ENCODE results near the gene RASGRP1.

RASGRP1 gene

GRCh38 chr15:38506997-38507396, 57.6 kb downstream of the RASGRP1 start:
- no peak for DNase-seq (ENCODE audit: low read depth in 1 of 2, low spot score in 1 of 2)
- in situ Hi-C loops (cut with HindIII; ENCODE audit: low pct_unique_long_range_greater_than_20kb, low sequenced_read_pairs), result no loop called here
- TF ChIP-seq JUND (IDR thresholded peaks at IDR 0.05; ENCODE audit: low read depth), result no peak

- no peak for TF ChIP-seq JUND (IDR thresholded peaks at IDR 0.05; ENCODE audit: low read depth)
- in situ Hi-C loops (cut with HindIII; ENCODE audit: low pct_unique_long_range_greater_than_20kb, low sequenced_read_pairs), result no loop called here
- no peak for DNase-seq (ENCODE audit: low read depth in 1 of 2, low spot score in 1 of 2)
Measured at GRCh38 chr15:38504680-38505467, 59.7 kb downstream of the RASGRP1 start.

DNA sequence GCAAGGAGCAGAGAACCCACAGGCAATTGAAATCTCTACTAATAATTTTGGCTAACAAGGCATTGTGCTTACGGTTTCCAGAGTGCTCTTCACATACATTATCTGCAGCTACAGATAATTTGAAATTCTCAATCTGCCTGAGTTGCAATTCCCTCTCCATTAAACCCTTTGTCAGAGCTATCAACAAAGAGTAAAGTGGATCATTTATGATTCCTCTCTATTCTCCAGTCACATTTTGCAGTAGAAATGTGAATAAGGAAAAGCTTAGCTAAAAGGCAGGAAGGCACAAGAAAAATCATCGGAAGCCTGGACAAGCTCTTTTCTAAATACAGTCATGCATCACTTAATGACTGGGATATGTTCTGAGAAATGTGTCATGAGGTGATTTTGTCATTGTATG, 61.1 kb downstream of the RASGRP1 start:
- no peak for TF ChIP-seq JUND (IDR thresholded peaks at IDR 0.05; ENCODE audit: low read depth)
- DNase-seq (ENCODE audit: low read depth in 1 of 2, low spot score in 1 of 2), result no peak
- in situ Hi-C loops (cut with HindIII; ENCODE audit: low pct_unique_long_range_greater_than_20kb, low sequenced_read_pairs), result no loop called here

- in situ Hi-C loops (cut with HindIII; ENCODE audit: low pct_unique_long_range_greater_than_20kb, low sequenced_read_pairs), result no loop called here
- DNase-seq (ENCODE audit: low read depth in 1 of 2, low spot score in 1 of 2), result no peak
Measured at GRCh38 chr15:38499651-38500050, 65.0 kb downstream of the RASGRP1 start.

DNA sequence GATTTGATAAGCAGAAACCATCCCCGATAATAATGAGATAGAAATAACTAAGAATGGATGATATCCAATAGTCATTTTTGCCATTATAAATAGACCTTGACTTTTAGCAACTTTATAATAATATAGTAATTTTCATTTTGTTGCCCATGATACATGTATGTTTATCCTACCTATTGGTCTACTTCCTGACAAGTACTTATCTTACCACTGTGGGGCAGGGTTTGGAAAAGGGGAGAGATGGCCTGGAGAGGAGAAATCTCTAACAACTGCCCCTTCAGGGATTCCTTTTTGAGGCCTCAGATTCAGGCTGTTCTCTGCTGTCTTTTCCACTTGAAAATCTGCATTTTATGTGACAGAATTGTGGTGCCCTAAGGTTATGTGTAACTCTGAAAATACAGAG, 68.5 kb downstream of the RASGRP1 start:
- TF ChIP-seq JUND (IDR thresholded peaks at IDR 0.05; ENCODE audit: low read depth), result no peak
- in situ Hi-C loops (cut with HindIII; ENCODE audit: low pct_unique_long_range_greater_than_20kb, low sequenced_read_pairs), result no loop called here
- DNase-seq (ENCODE audit: low read depth in 1 of 2, low spot score in 1 of 2), result no peak

More at GRCh38 chr15:38499651-38500050, 65.0 kb downstream of the RASGRP1 start:
- TF ChIP-seq JUND (IDR thresholded peaks at IDR 0.05; ENCODE audit: low read depth), result no peak

DNA sequence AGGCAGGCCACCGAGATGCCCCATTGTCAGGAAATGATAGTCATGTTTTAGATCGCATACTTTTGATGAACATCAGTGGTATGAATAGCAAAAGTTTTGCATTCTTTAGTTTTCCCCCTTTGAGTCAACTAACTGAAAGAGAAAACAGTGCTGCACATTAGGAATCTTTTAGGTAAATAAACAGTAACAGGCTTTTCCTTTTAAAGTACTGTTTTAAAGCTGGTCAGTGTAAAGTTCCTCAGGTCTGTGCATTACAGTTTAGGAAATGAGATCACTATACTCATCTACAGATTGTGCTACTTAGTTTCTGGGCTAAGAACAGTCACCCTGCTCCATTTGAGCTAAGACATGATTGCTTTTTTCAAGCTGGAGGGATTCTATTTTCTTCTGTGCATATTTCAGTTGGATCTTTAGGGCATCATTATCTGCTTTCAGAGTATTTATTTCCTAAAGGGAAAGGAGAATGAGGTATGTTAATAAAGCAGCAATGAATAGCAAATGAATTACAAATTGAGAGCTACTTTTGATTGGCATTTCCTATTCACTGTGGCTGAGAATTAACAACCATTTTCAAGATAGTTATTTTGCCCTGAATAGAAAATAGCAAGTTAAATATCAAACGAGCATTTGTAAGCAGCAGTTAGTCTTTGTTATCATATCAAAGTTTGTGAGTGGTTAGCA, 74.2 kb downstream of the RASGRP1 start:
- DNase-seq (ENCODE audit: low read depth in 1 of 2, low spot score in 1 of 2), result no peak
- in situ Hi-C loops (cut with HindIII; ENCODE audit: low pct_unique_long_range_greater_than_20kb, low sequenced_read_pairs), result no loop called here
- no peak for TF ChIP-seq JUND (IDR thresholded peaks at IDR 0.05; ENCODE audit: low read depth)

DNA sequence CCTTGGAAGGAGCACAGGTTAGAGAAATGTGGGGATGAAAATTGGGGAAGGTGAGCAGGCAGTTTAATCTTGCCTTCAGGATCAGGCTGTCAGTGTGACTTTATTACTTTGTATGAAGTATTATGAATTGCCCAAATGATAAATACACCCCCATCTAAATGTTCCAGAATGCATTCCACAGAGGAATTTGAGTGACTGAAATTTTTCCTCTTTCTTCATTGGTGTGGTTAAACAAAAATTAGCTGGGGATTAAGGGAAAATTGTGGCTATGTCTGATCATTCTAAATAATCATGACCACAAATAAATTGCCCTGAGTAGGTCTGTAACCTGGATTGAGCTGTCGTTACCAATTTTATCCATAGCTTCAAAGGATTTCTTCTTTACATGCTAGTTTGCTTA, 77.2 kb downstream of the RASGRP1 start:
- in situ Hi-C loops (cut with HindIII; ENCODE audit: low pct_unique_long_range_greater_than_20kb, low sequenced_read_pairs), result no loop called here
- DNase-seq (ENCODE audit: low read depth in 1 of 2, low spot score in 1 of 2), result no peak
- no peak for TF ChIP-seq JUND (IDR thresholded peaks at IDR 0.05; ENCODE audit: low read depth)

DNA sequence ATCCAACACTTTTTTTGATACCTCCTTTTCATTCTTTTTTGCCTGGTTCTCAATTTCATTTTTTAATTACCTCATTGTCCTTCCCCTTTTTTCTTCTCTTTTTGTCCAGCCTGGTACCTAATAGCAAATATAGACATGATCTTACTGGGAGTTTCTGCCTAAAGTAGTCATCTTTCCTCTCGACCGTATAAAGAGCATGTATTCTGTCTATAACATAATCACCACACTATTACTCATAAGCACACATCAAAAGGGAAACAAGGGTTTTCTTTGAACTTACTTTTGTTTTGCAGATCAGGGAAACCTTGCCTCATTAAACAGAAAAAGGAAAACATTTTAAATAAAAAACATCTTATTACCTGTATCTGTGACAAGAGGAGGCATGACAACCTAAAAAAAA, 77.7 kb downstream of the RASGRP1 start:
- in situ Hi-C loops (cut with HindIII; ENCODE audit: low pct_unique_long_range_greater_than_20kb, low sequenced_read_pairs), result no loop called here
- TF ChIP-seq JUND (IDR thresholded peaks at IDR 0.05; ENCODE audit: low read depth), result no peak
- no peak for DNase-seq (ENCODE audit: low read depth in 1 of 2, low spot score in 1 of 2)

GRCh38 chr15:38482572-38482971, 82.0 kb downstream of the RASGRP1 start:
- in situ Hi-C loops (cut with HindIII; ENCODE audit: low pct_unique_long_range_greater_than_20kb, low sequenced_read_pairs), result no loop called here
- no peak for DNase-seq (ENCODE audit: low read depth in 1 of 2, low spot score in 1 of 2)
- TF ChIP-seq JUND (IDR thresholded peaks at IDR 0.05; ENCODE audit: low read depth), result no peak

DNA sequence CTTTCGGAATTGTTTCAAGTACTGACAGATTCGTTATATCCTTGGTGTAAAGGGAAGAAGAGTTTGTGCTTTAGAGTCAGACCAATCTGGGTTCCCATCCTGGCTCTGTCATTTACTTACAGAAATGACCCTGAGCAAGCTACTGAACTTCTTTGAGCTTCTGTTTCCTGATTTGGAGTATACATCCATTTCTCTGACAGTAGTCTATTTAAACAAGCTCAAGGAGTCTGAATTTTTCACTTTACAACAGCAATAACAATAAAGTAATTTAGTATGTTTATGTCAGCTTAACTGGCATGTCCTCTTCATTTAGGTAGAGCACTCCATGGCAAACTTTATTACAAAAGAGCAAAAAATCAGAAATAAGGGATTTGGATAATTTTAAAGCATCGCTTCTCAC, 82.9 kb downstream of the RASGRP1 start:
- DNase-seq (ENCODE audit: low read depth in 1 of 2, low spot score in 1 of 2), result no peak
- in situ Hi-C loops (cut with HindIII; ENCODE audit: low pct_unique_long_range_greater_than_20kb, low sequenced_read_pairs), result no loop called here
- TF ChIP-seq JUND (IDR thresholded peaks at IDR 0.05; ENCODE audit: low read depth), result no peak

GRCh38 chr15:38481113-38481512, 83.5 kb downstream of the RASGRP1 start:
- in situ Hi-C loops (cut with HindIII; ENCODE audit: low pct_unique_long_range_greater_than_20kb, low sequenced_read_pairs), result no loop called here
- no peak for DNase-seq (ENCODE audit: low read depth in 1 of 2, low spot score in 1 of 2)
- TF ChIP-seq JUND (IDR thresholded peaks at IDR 0.05; ENCODE audit: low read depth), result no peak

DNA sequence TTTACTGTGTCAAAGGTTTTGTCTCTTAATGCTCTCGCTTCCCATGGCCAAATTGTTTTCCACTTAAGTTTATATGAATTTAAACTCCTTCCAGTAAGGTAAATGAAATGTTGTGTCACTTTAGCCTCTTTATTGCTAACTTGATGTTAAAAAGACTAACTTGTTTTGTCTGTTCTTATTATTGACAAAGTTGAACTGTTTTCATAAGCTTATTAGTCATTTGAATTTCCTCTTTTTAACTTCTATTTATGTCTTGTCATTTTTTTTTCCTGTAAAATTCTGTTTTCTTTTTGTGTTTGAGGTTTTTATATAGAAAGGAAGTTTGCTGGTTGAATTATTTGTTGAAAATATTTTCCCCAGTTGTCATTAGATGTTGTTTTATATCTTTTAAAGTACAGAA, 84.9 kb downstream of the RASGRP1 start:
- DNase-seq (ENCODE audit: low read depth in 1 of 2, low spot score in 1 of 2), result no peak
- in situ Hi-C loops (cut with HindIII; ENCODE audit: low pct_unique_long_range_greater_than_20kb, low sequenced_read_pairs), result no loop called here
- no peak for TF ChIP-seq JUND (IDR thresholded peaks at IDR 0.05; ENCODE audit: low read depth)

DNA sequence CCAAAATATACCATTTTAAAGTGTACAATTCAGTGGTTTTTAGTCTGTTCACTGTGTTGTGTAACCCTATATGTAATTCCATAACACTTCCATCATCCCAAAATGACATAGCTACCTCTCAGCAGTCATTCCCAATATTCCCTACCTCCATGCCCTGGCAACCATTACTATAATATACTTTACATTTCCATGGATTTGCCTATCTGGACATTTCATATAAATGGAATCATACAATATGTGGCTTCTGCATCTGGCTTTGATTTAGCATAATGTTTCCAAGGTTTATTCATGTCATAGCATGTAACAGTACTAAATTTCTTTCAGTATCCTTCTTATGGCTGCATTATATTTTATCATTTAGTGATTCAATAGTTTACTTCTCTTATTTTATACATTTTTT, 85.3 kb downstream of the RASGRP1 start:
- DNase-seq (ENCODE audit: low read depth in 1 of 2, low spot score in 1 of 2), result no peak
- no peak for TF ChIP-seq JUND (IDR thresholded peaks at IDR 0.05; ENCODE audit: low read depth)
- in situ Hi-C loops (cut with HindIII; ENCODE audit: low pct_unique_long_range_greater_than_20kb, low sequenced_read_pairs), result no loop called here

Data from T47D (cell line).